Fibroblast of lung (primary cell): ENCODE measurements around the gene UQCC2. TPM values are rescaled to one million over a fixed set of nuclear protein-coding genes. Genes with fewer than 3 reads are reported as not detected.

Experiments
- DNase-seq, 2 donors: peaks; one replicate each; pipeline versions ENCODE4 v3.0.0 to v3.0.0-alpha.2; 2010; ENCODE audit warnings: low read depth in 2 of 2
- H2AFZ ChIP-seq: 2 replicates; pipeline ENCODE4 v1.5.1; 2012; ENCODE audit warnings: low read length, control low read depth, inconsistent platforms
- H3K27ac ChIP-seq: 2 replicates; pipeline ENCODE4 v1.5.1; 2011; ENCODE audit warnings: low read length, control low read depth; ENCODE audit not compliant: insufficient read depth
- H3K27me3 ChIP-seq: 2 replicates; pipeline ENCODE4 v1.5.1; 2011; ENCODE audit warnings: mild to moderate bottlenecking, low read length; ENCODE audit not compliant: control insufficient read depth, insufficient read depth
- H3K36me3 ChIP-seq: 2 replicates; pipeline ENCODE4 v1.5.1; 2011; ENCODE audit warnings: low read length; ENCODE audit not compliant: control insufficient read depth, insufficient read depth
- H3K4me1 ChIP-seq: 2 replicates; pipeline ENCODE4 v1.5.1; 2011; ENCODE audit warnings: low read length; ENCODE audit not compliant: control insufficient read depth, insufficient read depth; ENCODE audit errors: extremely low read depth
- H3K4me2 ChIP-seq: 2 replicates; pipeline ENCODE4 v1.5.1; 2011; ENCODE audit warnings: low read length, control low read depth; ENCODE audit not compliant: insufficient read depth; ENCODE audit errors: extremely low read depth
- H3K4me3 ChIP-seq, 4 experiments: fragments of 200-600 bp in 1 of 4; sonication (generic) in 1 of 4; replicated peaks in 1 of 4; 2 replicates each; pipeline ENCODE4 v1.5.1; 2011 to 2016; ENCODE audit warnings: low read length in 4 of 4, low read depth in 3 of 4, mild to moderate bottlenecking in 3 of 4, control low read depth in 2 of 4, inconsistent platforms in 1 of 4, mixed read lengths in 1 of 4; ENCODE audit not compliant: insufficient read depth in 1 of 4; ENCODE audit errors: control extremely low read depth in 1 of 4
- H3K79me2 ChIP-seq: 2 replicates; pipeline ENCODE4 v1.5.1; 2012; ENCODE audit warnings: mild to moderate bottlenecking, low read length, inconsistent platforms; ENCODE audit not compliant: control insufficient read depth, insufficient read depth
- H3K9ac ChIP-seq: 2 replicates; pipeline ENCODE4 v1.5.1; 2011; ENCODE audit warnings: mild to moderate bottlenecking, low read length, control low read depth; ENCODE audit not compliant: insufficient read depth
- H3K9me3 ChIP-seq: 2 replicates; pipeline ENCODE4 v1.5.1; 2012; ENCODE audit warnings: low read depth, low read length; ENCODE audit not compliant: control insufficient read depth, insufficient read depth
- H4K20me1 ChIP-seq: 2 replicates; pipeline ENCODE4 v1.5.1; 2011; ENCODE audit warnings: low read length; ENCODE audit not compliant: control insufficient read depth, insufficient read depth; ENCODE audit errors: extremely low read depth
- CTCF ChIP-seq, 2 donors: IDR thresholded peaks in 1 of 2; conservative IDR thresholded peaks in 1 of 2; 1 replicate in 1 of 2; 2 replicates in 1 of 2; pipeline ENCODE4 v1.5.1; 2011 to 2012; ENCODE audit warnings: low read length in 2 of 2, control low read depth in 1 of 2, inconsistent platforms in 1 of 2, low read depth in 1 of 2, mild to moderate bottlenecking in 1 of 2
- EZH2 ChIP-seq: IDR thresholded peaks from 2 replicates; pipeline ENCODE4 v1.5.1; 2012; ENCODE audit warnings: low read length, control low read depth, mild to moderate bottlenecking; ENCODE audit errors: missing control alignments
- polyA plus RNA-seq, 2 donors: library from polyadenylated mRNA; depleted of rRNA in 1 of 2; stranded (reverse) in 1 of 2; unstranded in 1 of 2; fragments of >200 nt; gene quantifications; 2 replicates each; pipeline ENCODE4 v1.2.1, GENCODE V29; 2011 to 2012; ENCODE audit warnings: missing spikeins in 1 of 2
- total RNA-seq: library from RNA; depleted of rRNA; stranded (reverse); fragments of >200 nt; gene quantifications from 2 replicates; pipeline ENCODE4 v1.2.1, GENCODE V29; 2014

The UQCC2 gene
- total and polyA plus RNA-seq, 2 donors (not counting 1 experiment from before 2014, with no cell fraction given): 33.8 to 36.5 TPM

- no peaks in the 10 kb centered on the region for H3K79me2 ChIP-seq
- H3K4me1 ChIP-seq: no peaks in the 10 kb centered on the region
- H3K4me2 ChIP-seq: no peak overlapping the region
- no peaks in the 10 kb centered on the region for H4K20me1 ChIP-seq
- peaks cover 41% of the 10 kb centered on the region for H3K36me3 ChIP-seq
- TF ChIP-seq EZH2 (no peak), CTCF (conservative IDR thresholded peaks at IDR 0.05 in 1 of 2, IDR thresholded peaks at IDR 0.05 in 1 of 2; ENCODE audit: low read depth in 1 of 2, low read length in 2 of 2) (no peak)
- no peak overlapping the region for H2AFZ ChIP-seq
- H3K9ac ChIP-seq: no peak overlapping the region
- DNase-seq: no peak
- no peak overlapping the region for H3K27ac ChIP-seq
- H3K27me3 ChIP-seq: no peaks in the 10 kb centered on the region
- no peak overlapping the region for H3K4me3 ChIP-seq
- no peaks in the 10 kb centered on the region for H3K9me3 ChIP-seq
Measured at GRCh38 chr6:33685411-33686224, 25.9 kb downstream of the UQCC2 start.

GRCh38 chr6:33684983-33685382 lies 26.5 kb downstream of the UQCC2 start:
- H4K20me1 ChIP-seq: no peaks in the 10 kb centered on the region
- H3K79me2 ChIP-seq: no peaks in the 10 kb centered on the region
- DNase-seq: no peak
- H3K4me1 ChIP-seq: no peaks in the 10 kb centered on the region
- no peak overlapping the region for H2AFZ ChIP-seq
- H3K27me3 ChIP-seq: no peaks in the 10 kb centered on the region
- no peak overlapping the region for H3K4me2 ChIP-seq
- H3K36me3 ChIP-seq: peaks cover 42% of the 10 kb centered on the region
- H3K9ac ChIP-seq: no peak overlapping the region
- no peak overlapping the region for H3K27ac ChIP-seq
- no peak for TF ChIP-seq CTCF (conservative IDR thresholded peaks at IDR 0.05 in 1 of 2, IDR thresholded peaks at IDR 0.05 in 1 of 2; ENCODE audit: low read depth in 1 of 2, low read length in 2 of 2)
- H3K4me3 ChIP-seq: no peak overlapping the region
- H3K9me3 ChIP-seq: no peaks in the 10 kb centered on the region

- no peak overlapping the region for H3K9ac ChIP-seq
- no peaks in the 10 kb centered on the region for H3K4me1 ChIP-seq
- no peaks in the 10 kb centered on the region for H3K9me3 ChIP-seq
- TF ChIP-seq CTCF (conservative IDR thresholded peaks at IDR 0.05 in 1 of 2, IDR thresholded peaks at IDR 0.05 in 1 of 2; ENCODE audit: low read depth in 1 of 2, low read length in 2 of 2) (no peak), EZH2 (no peak)
- H2AFZ ChIP-seq: no peak overlapping the region
- H3K4me3 ChIP-seq: no peak overlapping the region
- DNase-seq: no peak
- H4K20me1 ChIP-seq: no peaks in the 10 kb centered on the region
- H3K27ac ChIP-seq: no peak overlapping the region
- no peak overlapping the region for H3K4me2 ChIP-seq
- H3K36me3 ChIP-seq: peaks cover 40% of the 10 kb centered on the region
- H3K27me3 ChIP-seq: no peaks in the 10 kb centered on the region
- no peaks in the 10 kb centered on the region for H3K79me2 ChIP-seq
Measured at GRCh38 chr6:33684428-33684896, 27.0 kb downstream of the UQCC2 start.
